ENCODE measurements around the gene DIS3L2. TPM values are rescaled to one million over a fixed set of nuclear protein-coding genes. Genes with fewer than 3 reads are reported as not detected.
"Not testable (repeated sequence)": the region's sequence is repeated elsewhere in the genome, so short reads cannot be mapped to it uniquely, and the experiment has no call there.

Gene DIS3L2
- total RNA-seq, 2 donors from 2014 or later = 19.6 to 22.1 TPM

GRCh38 chr2:232384466-232384865, 423.0 kb downstream of the DIS3L2 start:
- Histone ChIP-seq H3K4me1 (peaks cover 0 to 22% of the 10 kb centered on the region in 2 donors), H3K4me3 (no peak overlapping the region), H3K36me3 (no peaks in the 10 kb centered on the region), H3K27me3 (peaks cover 3 to 25% of the 10 kb centered on the region in 2 donors), H3K9me3 (no peaks in the 10 kb centered on the region), H3K27ac (no peak overlapping the region)
- no peak for TF ChIP-seq CTCF (IDR thresholded peaks at IDR 0.05)
- DNase-seq (ENCODE audit: low spot score) = no peak

GRCh38 chr2:232385058-232385457, 423.5 kb downstream of the DIS3L2 start:
- Histone ChIP-seq H3K27me3 (peaks cover 3 to 25% of the 10 kb centered on the region in 2 donors), H3K4me1 (peaks cover 0 to 22% of the 10 kb centered on the region in 2 donors)
- not testable (repeated sequence) for H3K27ac ChIP-seq; DNase-seq (ENCODE audit: low spot score); H3K36me3 ChIP-seq; H3K4me3 ChIP-seq; H3K9me3 ChIP-seq

GRCh38 chr2:232385660-232386489, 424.4 kb downstream of the DIS3L2 start:
- no peak for TF ChIP-seq CTCF (IDR thresholded peaks at IDR 0.05)
- Histone ChIP-seq H3K4me3 (no peak overlapping the region), H3K9me3 (no peaks in the 10 kb centered on the region), H3K27ac (no peak overlapping the region), H3K4me1 (peaks cover 0 to 22% of the 10 kb centered on the region in 2 donors), H3K36me3 (no peaks in the 10 kb centered on the region), H3K27me3 (peaks cover 3 to 25% of the 10 kb centered on the region in 2 donors)
- no peak for DNase-seq (ENCODE audit: low spot score)

GRCh38 chr2:232386490-232386739, 424.9 kb downstream of the DIS3L2 start:
- H3K4me3 ChIP-seq = no peak overlapping the region
- peaks cover 3 to 25% of the 10 kb centered on the region in 2 donors for H3K27me3 ChIP-seq
- DNase-seq (ENCODE audit: low spot score) = no peak
- H3K4me1 ChIP-seq = peaks cover 0 to 22% of the 10 kb centered on the region in 2 donors
- H3K36me3 ChIP-seq = no peaks in the 10 kb centered on the region
- H3K27ac ChIP-seq = no peak overlapping the region
- no peak for TF ChIP-seq CTCF (IDR thresholded peaks at IDR 0.05)
- no peaks in the 10 kb centered on the region for H3K9me3 ChIP-seq

MicroRNAs encoded within 50 kb of the gene (microRNA counts, 767-probe panel; counts per million panel counts)
- 0 to 1,062 counts per million in 2 donors for microRNA hsa-miR-562

Small RNA genes lying within 50 kb of the gene (microRNA-seq; reads per million reads assigned to microRNA genes)
- 0 reads per million in 2 donors for gene MIR562 (ENCODE audit: borderline number of aligned reads in 2 of 2, borderline replicate concordance in 1 of 2)

Other genes with a start within 250 kb of the DIS3L2 start
- 10 to 100 TPM; 17.5 to 20.3 TPM for gene PDE6D, start 180.4 kb upstream of the DIS3L2 start, total RNA-seq
- gene COPS7B, start 175.3 kb upstream of the DIS3L2 start, total RNA-seq = 10 to 100 TPM; 12.2 to 14.9 TPM
- 1 to 10 TPM in 1 of 2 donors, under 1 TPM in 1; 0.82 to 1.1 TPM for gene NPPC, start 35.3 kb upstream of the DIS3L2 start, total RNA-seq